K562 (cell line): ENCODE results near the gene UNC5C. TPM values are rescaled to one million over a fixed set of nuclear protein-coding genes. Genes with fewer than 3 reads are reported as not detected.

Experiments
- ASH1L ChIP-seq: fragments of 450-650 bp; IDR thresholded peaks from 2 replicates; pipeline ENCODE4 v1.6.1; 2018; ENCODE audit warnings: borderline replicate concordance, mild to moderate bottlenecking, low read depth; ENCODE audit not compliant: partially characterized antibody
- FOXO4 ChIP-seq: fragments of 450-650 bp; formaldehyde crosslinking; IDR thresholded peaks from 2 replicates; pipeline ENCODE4 v1.4.0; 2020; ENCODE audit warnings: mild to moderate bottlenecking, moderate library complexity
- MGA ChIP-seq: fragments of 450-650 bp; IDR thresholded peaks from 2 replicates; pipeline ENCODE4 v1.6.1; 2016; ENCODE audit warnings: mild to moderate bottlenecking, moderate library complexity
- SAP30 ChIP-seq: fragments of 200-600 bp; sonication (generic); IDR thresholded peaks from 2 replicates; pipeline ENCODE4 v1.6.1; 2012; ENCODE audit warnings: borderline replicate concordance, low read depth, mild to moderate bottlenecking, moderate library complexity, low read length, control low read depth, inconsistent platforms; ENCODE audit not compliant: insufficient read depth, poor library complexity, severe bottlenecking
- ZNF398 ChIP-seq: fragments of 250-450 bp; sonication (Bioruptor Pico); IDR thresholded peaks from 2 replicates; pipeline ENCODE4 v1.8.0; 2021; ENCODE audit warnings: moderate library complexity, mild to moderate bottlenecking, inconsistent platforms
- ZNF79 ChIP-seq: fragments of 250-450 bp; sonication (Bioruptor Pico); IDR thresholded peaks from 2 replicates; pipeline ENCODE4 v1.4.0; 2020; ENCODE audit warnings: low read depth, mild to moderate bottlenecking, moderate library complexity
- polyA plus RNA-seq, 8 experiments: library from polyadenylated mRNA; depleted of rRNA in 4 of 8; stranded (reverse) in 5 of 8; unstranded in 3 of 8; fragments of >200 nt; fragmentation: Nextera tagmentation in 2 of 8; fragmentation: Illumina TruSeq in 1 of 8; extraction: Ambion mirVana in 2 of 8; extraction: Trizol in 1 of 8; gene quantifications; 2 replicates each; pipeline versions ENCODE4 v1.2.1 to v1.2.3, GENCODE V29; 2011 to 2014; ENCODE audit warnings: inconsistent platforms in 1 of 8, missing spikeins in 1 of 8
- total RNA-seq, 7 experiments: library from RNA; depleted of rRNA in 6 of 7; stranded (reverse); fragments of >200 nt in 6 of 7; fragmentation: Illumina TruSeq in 2 of 7; extraction: Trizol in 2 of 7; gene quantifications; 2 replicates each; pipeline versions ENCODE4 v1.2.1 to v1.2.3, GENCODE V29; 2011 to 2021; ENCODE audit warnings: low replicate concordance in 1 of 7
- TF ChIP-seq, protein P1 (sequence below): sonication (generic); formaldehyde crosslinking; IDR thresholded peaks from 2 replicates; pipeline ENCODE4 v1.8.0; 2023; ENCODE audit warnings: mild to moderate bottlenecking, missing genetic modification reagents

Gene UNC5C
- total and polyA plus RNA-seq, 9 of the 15 experiments (the other 6 are each of a cell fraction or from before 2014, with no cell fraction given) = under 0.01 to 0.10 (median 0.03) TPM; not detected in 1

GRCh38 chr4:95394752-95395306, 153.9 kb downstream of the UNC5C start (continued):
- TF ChIP-seq MGA (no peak), SAP30 (no peak), FOXO4 (CRISPR knock-in tag) (no peak), ZNF398 (CRISPR knock-in tag) (no peak), ZNF79 (CRISPR knock-in tag) (no peak), ASH1L (no peak)
- TF ChIP-seq, protein P1, sequence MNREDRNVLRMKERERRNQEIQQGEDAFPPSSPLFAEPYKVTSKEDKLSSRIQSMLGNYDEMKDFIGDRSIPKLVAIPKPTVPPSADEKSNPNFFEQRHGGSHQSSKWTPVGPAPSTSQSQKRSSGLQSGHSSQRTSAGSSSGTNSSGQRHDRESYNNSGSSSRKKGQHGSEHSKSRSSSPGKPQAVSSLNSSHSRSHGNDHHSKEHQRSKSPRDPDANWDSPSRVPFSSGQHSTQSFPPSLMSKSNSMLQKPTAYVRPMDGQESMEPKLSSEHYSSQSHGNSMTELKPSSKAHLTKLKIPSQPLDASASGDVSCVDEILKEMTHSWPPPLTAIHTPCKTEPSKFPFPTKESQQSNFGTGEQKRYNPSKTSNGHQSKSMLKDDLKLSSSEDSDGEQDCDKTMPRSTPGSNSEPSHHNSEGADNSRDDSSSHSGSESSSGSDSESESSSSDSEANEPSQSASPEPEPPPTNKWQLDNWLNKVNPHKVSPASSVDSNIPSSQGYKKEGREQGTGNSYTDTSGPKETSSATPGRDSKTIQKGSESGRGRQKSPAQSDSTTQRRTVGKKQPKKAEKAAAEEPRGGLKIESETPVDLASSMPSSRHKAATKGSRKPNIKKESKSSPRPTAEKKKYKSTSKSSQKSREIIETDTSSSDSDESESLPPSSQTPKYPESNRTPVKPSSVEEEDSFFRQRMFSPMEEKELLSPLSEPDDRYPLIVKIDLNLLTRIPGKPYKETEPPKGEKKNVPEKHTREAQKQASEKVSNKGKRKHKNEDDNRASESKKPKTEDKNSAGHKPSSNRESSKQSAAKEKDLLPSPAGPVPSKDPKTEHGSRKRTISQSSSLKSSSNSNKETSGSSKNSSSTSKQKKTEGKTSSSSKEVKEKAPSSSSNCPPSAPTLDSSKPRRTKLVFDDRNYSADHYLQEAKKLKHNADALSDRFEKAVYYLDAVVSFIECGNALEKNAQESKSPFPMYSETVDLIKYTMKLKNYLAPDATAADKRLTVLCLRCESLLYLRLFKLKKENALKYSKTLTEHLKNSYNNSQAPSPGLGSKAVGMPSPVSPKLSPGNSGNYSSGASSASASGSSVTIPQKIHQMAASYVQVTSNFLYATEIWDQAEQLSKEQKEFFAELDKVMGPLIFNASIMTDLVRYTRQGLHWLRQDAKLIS (CRISPR knock-in tag) = no peak
